ENCODE data around the gene TREML4.

DNA sequence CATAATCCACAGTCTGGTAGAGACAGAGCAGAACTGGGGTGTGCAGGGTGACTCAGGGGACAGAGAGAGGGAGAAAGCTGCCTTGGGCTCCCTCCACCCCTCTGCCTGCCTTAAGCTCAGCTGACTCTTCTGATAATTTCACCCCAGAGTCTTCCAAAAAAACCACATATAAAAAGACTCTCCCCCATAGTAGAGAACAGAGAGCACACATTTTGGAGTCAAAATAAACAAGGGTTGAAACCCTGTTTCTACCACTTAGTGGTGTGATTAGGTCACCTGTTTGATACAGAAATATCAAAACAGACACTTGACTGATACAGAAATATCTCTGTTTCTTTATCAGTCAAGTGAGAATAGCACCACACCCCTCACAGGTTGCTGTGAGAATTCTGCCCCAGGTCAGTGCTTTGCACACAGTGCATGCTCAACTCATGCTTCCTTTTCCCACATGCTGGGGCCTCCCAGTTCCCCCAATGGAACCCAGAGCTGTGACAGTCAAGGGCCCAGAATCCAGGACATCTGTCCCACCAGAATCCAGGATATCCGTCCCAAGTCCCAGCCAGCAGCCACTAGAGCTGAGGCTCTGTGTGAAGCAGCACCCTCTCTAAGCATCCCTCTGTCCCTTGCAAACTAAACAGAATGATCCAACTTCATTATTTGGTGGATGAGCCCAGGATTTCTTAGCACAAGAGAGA lies 28.4 kb upstream of the TREML4 start:
- TF ChIP-seq ESRRA (IDR thresholded peaks at IDR 0.05; ENCODE audit: low read length), result no peak
- TF ChIP-seq CREB1 (IDR thresholded peaks at IDR 0.05; ENCODE audit: low read depth), result no peak
- TF ChIP-seq ATF3 (IDR thresholded peaks at IDR 0.05; ENCODE audit: borderline replicate concordance, extremely low read depth, low read depth, low read length), result no peak
- TF ChIP-seq EZH2 (IDR thresholded peaks at IDR 0.05; ENCODE audit: borderline replicate concordance, control insufficient read depth, low read depth, low read length), result no peak
- TF ChIP-seq, protein P1, sequence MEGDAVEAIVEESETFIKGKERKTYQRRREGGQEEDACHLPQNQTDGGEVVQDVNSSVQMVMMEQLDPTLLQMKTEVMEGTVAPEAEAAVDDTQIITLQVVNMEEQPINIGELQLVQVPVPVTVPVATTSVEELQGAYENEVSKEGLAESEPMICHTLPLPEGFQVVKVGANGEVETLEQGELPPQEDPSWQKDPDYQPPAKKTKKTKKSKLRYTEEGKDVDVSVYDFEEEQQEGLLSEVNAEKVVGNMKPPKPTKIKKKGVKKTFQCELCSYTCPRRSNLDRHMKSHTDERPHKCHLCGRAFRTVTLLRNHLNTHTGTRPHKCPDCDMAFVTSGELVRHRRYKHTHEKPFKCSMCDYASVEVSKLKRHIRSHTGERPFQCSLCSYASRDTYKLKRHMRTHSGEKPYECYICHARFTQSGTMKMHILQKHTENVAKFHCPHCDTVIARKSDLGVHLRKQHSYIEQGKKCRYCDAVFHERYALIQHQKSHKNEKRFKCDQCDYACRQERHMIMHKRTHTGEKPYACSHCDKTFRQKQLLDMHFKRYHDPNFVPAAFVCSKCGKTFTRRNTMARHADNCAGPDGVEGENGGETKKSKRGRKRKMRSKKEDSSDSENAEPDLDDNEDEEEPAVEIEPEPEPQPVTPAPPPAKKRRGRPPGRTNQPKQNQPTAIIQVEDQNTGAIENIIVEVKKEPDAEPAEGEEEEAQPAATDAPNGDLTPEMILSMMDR (IDR thresholded peaks at IDR 0.05 in 2 of 3, conservative IDR thresholded peaks at IDR 0.05 in 1 of 3; ENCODE audit: control insufficient read depth in 2 of 3, extremely low read depth in 1 of 3, insufficient read depth in 1 of 3, low read depth in 3 of 3, low read length in 3 of 3), result no peak
- TF ChIP-seq, protein P2, sequence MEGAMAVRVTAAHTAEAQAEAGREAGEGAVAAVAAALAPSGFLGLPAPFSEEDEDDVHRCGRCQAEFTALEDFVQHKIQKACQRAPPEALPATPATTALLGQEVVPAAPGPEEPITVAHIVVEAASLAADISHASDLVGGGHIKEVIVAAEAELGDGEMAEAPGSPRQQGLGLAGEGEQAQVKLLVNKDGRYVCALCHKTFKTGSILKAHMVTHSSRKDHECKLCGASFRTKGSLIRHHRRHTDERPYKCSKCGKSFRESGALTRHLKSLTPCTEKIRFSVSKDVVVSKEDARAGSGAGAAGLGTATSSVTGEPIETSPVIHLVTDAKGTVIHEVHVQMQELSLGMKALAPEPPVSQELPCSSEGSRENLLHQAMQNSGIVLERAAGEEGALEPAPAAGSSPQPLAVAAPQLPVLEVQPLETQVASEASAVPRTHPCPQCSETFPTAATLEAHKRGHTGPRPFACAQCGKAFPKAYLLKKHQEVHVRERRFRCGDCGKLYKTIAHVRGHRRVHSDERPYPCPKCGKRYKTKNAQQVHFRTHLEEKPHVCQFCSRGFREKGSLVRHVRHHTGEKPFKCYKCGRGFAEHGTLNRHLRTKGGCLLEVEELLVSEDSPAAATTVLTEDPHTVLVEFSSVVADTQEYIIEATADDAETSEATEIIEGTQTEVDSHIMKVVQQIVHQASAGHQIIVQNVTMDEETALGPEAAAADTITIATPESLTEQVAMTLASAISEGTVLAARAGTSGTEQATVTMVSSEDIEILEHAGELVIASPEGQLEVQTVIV (IDR thresholded peaks at IDR 0.05; ENCODE audit: borderline replicate concordance, partially characterized antibody), result no peak
- TF ChIP-seq POLR2A (IDR thresholded peaks at IDR 0.05; ENCODE audit: low read depth, low read length), result no peak
- no peak for TF ChIP-seq MYC (IDR thresholded peaks at IDR 0.05; ENCODE audit: insufficient read depth, insufficient read length, insufficient replicate concordance, low read length, severe bottlenecking)
- TF ChIP-seq BCL11A (IDR thresholded peaks at IDR 0.05; ENCODE audit: low read depth, low read length), result no peak
- TF ChIP-seq CEBPB (IDR thresholded peaks at IDR 0.05; ENCODE audit: borderline replicate concordance in 1 of 2, low read depth in 2 of 2, low read length in 2 of 2), result no peak
- no peak for TF ChIP-seq TAF1 (IDR thresholded peaks at IDR 0.05; ENCODE audit: borderline replicate concordance, low read depth, low read length)
